HG03095 (cell line): ENCODE data around the gene GZMH.
"Not testable (repeated sequence)": the region's sequence is repeated elsewhere in the genome, so short reads cannot be mapped to it uniquely, and the experiment has no call there.

Experiments
- ATAC-seq: cut with Tn5 transposase; IDR thresholded peaks from one replicate; pipeline ENCODE4 v1.9.1; 2021; ENCODE audit warnings: moderate library complexity; ENCODE audit not compliant: unreplicated experiment

GZMH gene, protein sequence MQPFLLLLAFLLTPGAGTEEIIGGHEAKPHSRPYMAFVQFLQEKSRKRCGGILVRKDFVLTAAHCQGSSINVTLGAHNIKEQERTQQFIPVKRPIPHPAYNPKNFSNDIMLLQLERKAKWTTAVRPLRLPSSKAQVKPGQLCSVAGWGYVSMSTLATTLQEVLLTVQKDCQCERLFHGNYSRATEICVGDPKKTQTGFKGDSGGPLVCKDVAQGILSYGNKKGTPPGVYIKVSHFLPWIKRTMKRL

GRCh38 chr14:24609655-24610344 lies at the start of gene GZMH:
Gene GZMH (minus strand): TSS chr14:24609685. CDS start chr14:24609613, 72 bp downstream.
- ATAC-seq = no peak

DNA sequence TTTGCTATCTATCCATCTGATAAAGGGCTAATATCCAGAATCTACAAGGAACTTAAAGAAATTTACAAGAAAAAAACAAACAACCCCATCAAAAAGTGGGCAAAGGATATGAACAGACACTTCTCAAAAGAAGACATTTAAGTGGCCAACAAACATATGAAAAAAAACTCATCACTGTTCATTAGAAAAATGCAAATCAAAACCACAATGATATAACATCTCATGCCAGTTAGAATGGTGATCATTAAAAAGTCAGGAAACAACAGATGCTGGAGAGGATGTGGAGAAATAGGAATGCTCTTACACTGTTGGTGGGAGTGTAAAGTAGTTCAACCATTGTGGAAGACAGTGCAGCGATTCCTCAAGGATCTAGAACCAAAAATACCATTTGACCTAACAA lies 38.9 kb upstream of the GZMH start:
- ATAC-seq = not testable (repeated sequence)

DNA sequence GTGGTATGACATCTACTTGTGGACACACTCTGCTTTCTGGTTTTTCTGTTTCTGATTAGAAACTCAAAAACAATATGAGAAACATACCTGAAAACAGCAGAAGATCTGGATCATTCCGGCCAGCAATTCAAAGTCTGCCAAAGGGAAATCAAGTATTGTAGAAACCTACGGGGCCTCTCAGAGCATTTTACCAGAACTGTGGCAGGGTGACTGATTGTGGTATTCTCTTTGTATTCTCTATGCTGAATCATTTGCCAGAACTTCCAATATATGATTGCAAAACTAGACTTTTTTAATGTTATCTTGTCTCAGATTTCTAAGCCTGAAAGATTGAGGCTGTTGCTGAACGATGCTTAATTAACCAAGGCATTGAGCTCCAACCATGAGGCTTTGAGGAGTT lies 30.4 kb upstream of the GZMH start:
- ATAC-seq = no peak

GRCh38 chr14:24639270-24639669 lies 29.8 kb upstream of the GZMH start:
- ATAC-seq = no peak

- no peak for ATAC-seq
Observed at GRCh38 chr14:24634158-24634557, 24.7 kb upstream of the GZMH start, which contains the start of gene GZMB. Gene GZMB (minus strand): TSS chr14:24634190. CDS start chr14:24634160, 30 bp downstream.

GRCh38 chr14:24633353-24633752 lies 23.9 kb upstream of the GZMH start:
- no peak for ATAC-seq

DNA sequence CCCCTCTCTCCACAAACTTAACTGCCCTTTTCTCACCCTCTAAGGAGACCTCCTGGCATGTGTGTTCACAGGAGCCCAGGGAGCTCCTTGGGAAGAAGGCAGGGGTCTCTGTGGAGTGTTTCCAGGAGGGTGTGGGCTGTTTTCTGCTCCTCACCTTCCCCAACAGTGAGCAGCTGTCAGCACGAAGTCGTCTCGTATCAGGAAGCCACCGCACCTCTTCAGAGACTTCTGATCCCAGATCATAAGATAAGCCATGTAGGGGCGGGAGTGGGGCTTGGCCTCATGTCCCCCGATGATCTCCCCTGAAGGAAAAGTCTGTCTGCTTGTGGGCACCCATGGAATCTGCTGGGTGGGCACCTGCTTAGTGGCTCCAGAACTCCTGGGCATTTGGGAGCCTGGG lies 23.3 kb upstream of the GZMH start:
- ATAC-seq = no peak

- ATAC-seq = no peak
Observed at GRCh38 chr14:24632336-24632735, 22.9 kb upstream of the GZMH start.

DNA sequence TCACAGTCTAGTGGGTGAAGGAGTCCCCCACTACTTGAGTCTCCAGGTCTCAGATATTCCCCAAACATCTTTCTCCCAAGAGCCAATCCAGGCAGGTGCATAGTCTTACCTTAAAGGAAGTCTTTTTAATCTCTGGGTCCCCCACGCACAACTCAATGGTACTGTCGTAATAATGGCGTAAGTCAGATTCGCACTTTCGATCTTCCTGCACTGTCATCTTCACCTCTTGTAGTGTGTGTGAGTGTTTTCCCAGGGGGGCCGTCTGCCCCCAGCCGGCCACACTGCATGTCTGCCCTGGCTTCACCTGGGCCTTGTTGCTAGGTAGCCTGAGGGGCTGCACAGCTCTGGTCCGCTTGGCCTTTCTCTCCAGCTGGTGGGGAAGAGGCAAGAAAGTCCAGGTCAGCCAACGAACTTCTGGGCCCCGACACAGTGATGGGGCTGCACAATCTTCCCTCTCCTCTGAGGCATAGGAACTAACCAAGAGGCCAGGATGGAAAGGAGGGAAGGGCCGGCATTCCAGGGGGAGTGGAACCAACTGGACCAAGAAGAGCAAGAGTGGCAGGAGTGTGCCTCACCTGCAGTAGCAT lies 22.4 kb upstream of the GZMH start:
- no peak for ATAC-seq

GRCh38 chr14:24630872-24631477 lies 21.5 kb upstream of the GZMH start:
- ATAC-seq = no peak

GRCh38 chr14:24630087-24630871 lies 20.8 kb upstream of the GZMH start:
- no peak for ATAC-seq

GRCh38 chr14:24629521-24629920 lies 20.0 kb upstream of the GZMH start:
- ATAC-seq = no peak

- ATAC-seq = no peak
Observed at GRCh38 chr14:24613747-24614146, 4.3 kb upstream of the GZMH start.

- ATAC-seq = no peak
Observed at GRCh38 chr14:24613241-24613640, 3.8 kb upstream of the GZMH start.

DNA sequence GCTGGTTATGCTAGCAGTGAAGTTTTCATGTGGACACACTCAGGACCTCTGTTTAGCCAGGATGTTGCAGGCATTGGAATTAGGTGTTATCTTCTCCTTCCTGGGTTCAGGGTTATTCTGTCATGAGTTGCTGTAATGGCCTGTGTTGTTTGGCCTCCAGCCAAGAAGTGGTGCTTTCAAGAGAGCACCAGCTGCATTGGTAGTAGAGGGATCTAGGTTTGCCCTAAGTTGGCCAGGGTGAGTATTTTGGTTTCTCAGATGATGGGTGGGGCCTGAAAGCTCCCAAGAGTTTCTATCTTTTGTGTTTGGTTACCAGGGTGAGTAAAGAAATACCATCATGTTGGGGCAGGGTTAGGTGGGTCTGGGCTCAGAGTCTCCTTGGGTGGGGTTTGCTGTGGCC lies 2.7 kb upstream of the GZMH start:
- ATAC-seq = no peak

GRCh38 chr14:24607635-24608514 lies 1.6 kb downstream of the GZMH start:
- no peak for ATAC-seq

- ATAC-seq = no peak
Observed at GRCh38 chr14:24607081-24607480, 2.4 kb downstream of the GZMH start.

GRCh38 chr14:24606297-24606696 lies 3.2 kb downstream of the GZMH start:
- ATAC-seq = no peak

- peak; percentile 85 for ATAC-seq
Observed at GRCh38 chr14:24605435-24606190, 3.9 kb downstream of the GZMH start.
